OCI-LY7 (cell line): ENCODE data around the gene SYTL5. TPM values are rescaled to one million over a fixed set of nuclear protein-coding genes. Genes with fewer than 3 reads are reported as not detected.

Experiments used
- BruUV-seq: library from RNA; stranded (reverse); fragments of 400-500 nt; replicated peaks from 2 replicates; lab custom pipeline; 2021; lab: Mats Ljungman, UMichigan
- CTCF ChIA-PET: fragments of 300-600 bp; sonication (Branson Sonifier 250); formaldehyde crosslinking; loops from one replicate; lab custom pipeline; 2022; ENCODE audit warnings: antibody characterized with exemption; ENCODE audit not compliant: unreplicated experiment; lab: Charles Lee
- POLR2A ChIA-PET: fragments of 300-600 bp; sonication (Branson Sonifier 250); formaldehyde crosslinking; loops from one replicate; lab custom pipeline; 2022; ENCODE audit warnings: antibody characterized with exemption; lab: Charles Lee
- DNase-seq: peaks from one replicate; pipeline ENCODE4 v3.0.0-alpha.2; 2015; ENCODE audit warnings: low spot score
- H2AFZ ChIP-seq: fragments of 200-600 bp; sonication (generic), shearing (Covaris generic); 2 replicates; pipeline ENCODE4 v1.6.1; 2014; ENCODE audit warnings: mild to moderate bottlenecking, antibody characterized with exemption, low read length, moderate library complexity
- H3K27ac ChIP-seq: fragments of 200-600 bp; sonication (generic); 2 replicates; pipeline ENCODE4 v1.5.1; 2014; ENCODE audit warnings: mixed run types, low read depth, mild to moderate bottlenecking, moderate library complexity, low read length, inconsistent platforms; ENCODE audit not compliant: poor library complexity, severe bottlenecking
- H3K36me3 ChIP-seq: fragments of 200-600 bp; sonication (generic); 2 replicates; pipeline ENCODE4 v1.6.1; 2014; ENCODE audit warnings: mild to moderate bottlenecking, antibody characterized with exemption, low read length, moderate library complexity, mixed read lengths; ENCODE audit not compliant: insufficient read depth
- H3K4me1 ChIP-seq: fragments of 200-600 bp; sonication (generic); 2 replicates; pipeline ENCODE4 v1.5.1; 2014; ENCODE audit warnings: mild to moderate bottlenecking, low read length; ENCODE audit not compliant: insufficient read depth, poor library complexity, severe bottlenecking
- H3K4me2 ChIP-seq: fragments of 200-600 bp; sonication (generic); 2 replicates; pipeline ENCODE4 v1.6.1; 2014; ENCODE audit warnings: mild to moderate bottlenecking, low read length
- H3K4me3 ChIP-seq: fragments of 200-600 bp; sonication (generic); 2 replicates; pipeline ENCODE4 v1.5.1; 2014; ENCODE audit warnings: mild to moderate bottlenecking, low read depth, low read length; ENCODE audit not compliant: poor library complexity, severe bottlenecking
- H3K79me2 ChIP-seq: fragments of 200-600 bp; sonication (generic); 2 replicates; pipeline ENCODE4 v1.6.1; 2016; ENCODE audit warnings: low read depth, mild to moderate bottlenecking, low read length, moderate library complexity, mixed read lengths; ENCODE audit not compliant: insufficient read depth
- H3K9me2 ChIP-seq: fragments of 200-600 bp; sonication (generic); 2 replicates; pipeline ENCODE4 v1.6.1; 2016; ENCODE audit warnings: mild to moderate bottlenecking, low read length, mixed read lengths; ENCODE audit not compliant: insufficient read depth
- H3K9me3 ChIP-seq: fragments of 200-600 bp; sonication (generic); 2 replicates; pipeline ENCODE4 v1.6.1; 2014; ENCODE audit warnings: mild to moderate bottlenecking, mixed run types, low read length, mixed read lengths
- H4K20me1 ChIP-seq: fragments of 200-600 bp; sonication (generic); 2 replicates; pipeline ENCODE4 v1.6.1; 2014; ENCODE audit warnings: mild to moderate bottlenecking, antibody characterized with exemption, low read length, moderate library complexity, mixed read lengths; ENCODE audit not compliant: insufficient read depth
- EZH2phosphoT487 ChIP-seq: fragments of 200-600 bp; sonication (generic); IDR thresholded peaks from 2 replicates; pipeline ENCODE4 v1.6.1; 2018; ENCODE audit warnings: low read depth, borderline replicate concordance, mild to moderate bottlenecking, mixed run types, antibody characterized with exemption, low read length, moderate library complexity, mixed read lengths
- intact Hi-C: fragments of 100-400 bp; cut with micrococcal nuclease; formaldehyde crosslinking; loops from one replicate; pipeline ENCODE4 v1.10.0; 2022; ENCODE audit not compliant: unreplicated experiment
- total RNA-seq, 2 experiments: library from RNA; depleted of rRNA in 1 of 2; stranded (reverse); fragments of >200 nt in 1 of 2; shearing (Covaris generic) in 1 of 2; gene quantifications; 2 replicates each; pipeline ENCODE4 v1.2.3, GENCODE V29; 2014 to 2022
- TF ChIP-seq, protein P1 (sequence below): fragments of 200-600 bp; sonication (generic); conservative IDR thresholded peaks from 2 replicates; pipeline ENCODE4 v1.5.1; 2014; ENCODE audit warnings: mild to moderate bottlenecking, antibody characterized with exemption, low read length, moderate library complexity, mixed read lengths

The SYTL5 gene
- total RNA-seq, 2 experiments from 2014 or later = not detected

DNA sequence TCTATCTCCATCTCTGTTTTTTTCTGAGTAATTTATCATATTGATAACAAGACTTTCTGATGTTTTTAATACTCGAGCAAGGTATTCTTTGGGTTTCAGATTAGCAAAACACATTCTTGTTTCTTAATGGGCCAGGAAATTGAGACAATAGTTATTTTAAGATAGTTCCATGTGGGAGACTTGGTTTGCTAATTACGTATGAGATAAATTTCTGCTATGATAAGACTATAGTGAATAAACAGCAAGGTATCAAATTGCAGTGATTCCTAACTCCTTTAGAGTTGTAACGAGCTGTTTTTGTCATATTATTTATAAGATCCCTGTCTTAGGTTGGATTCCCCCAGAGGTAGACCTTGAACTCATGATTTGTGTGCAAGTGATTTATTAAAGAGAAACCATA is 38.3 kb downstream of the SYTL5 start:
- H2AFZ ChIP-seq = no peak overlapping the region
- no peaks in the 10 kb centered on the region for H3K36me3 ChIP-seq
- TF ChIP-seq, protein P1, sequence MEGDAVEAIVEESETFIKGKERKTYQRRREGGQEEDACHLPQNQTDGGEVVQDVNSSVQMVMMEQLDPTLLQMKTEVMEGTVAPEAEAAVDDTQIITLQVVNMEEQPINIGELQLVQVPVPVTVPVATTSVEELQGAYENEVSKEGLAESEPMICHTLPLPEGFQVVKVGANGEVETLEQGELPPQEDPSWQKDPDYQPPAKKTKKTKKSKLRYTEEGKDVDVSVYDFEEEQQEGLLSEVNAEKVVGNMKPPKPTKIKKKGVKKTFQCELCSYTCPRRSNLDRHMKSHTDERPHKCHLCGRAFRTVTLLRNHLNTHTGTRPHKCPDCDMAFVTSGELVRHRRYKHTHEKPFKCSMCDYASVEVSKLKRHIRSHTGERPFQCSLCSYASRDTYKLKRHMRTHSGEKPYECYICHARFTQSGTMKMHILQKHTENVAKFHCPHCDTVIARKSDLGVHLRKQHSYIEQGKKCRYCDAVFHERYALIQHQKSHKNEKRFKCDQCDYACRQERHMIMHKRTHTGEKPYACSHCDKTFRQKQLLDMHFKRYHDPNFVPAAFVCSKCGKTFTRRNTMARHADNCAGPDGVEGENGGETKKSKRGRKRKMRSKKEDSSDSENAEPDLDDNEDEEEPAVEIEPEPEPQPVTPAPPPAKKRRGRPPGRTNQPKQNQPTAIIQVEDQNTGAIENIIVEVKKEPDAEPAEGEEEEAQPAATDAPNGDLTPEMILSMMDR = no peak
- no peak for TF ChIP-seq EZH2phosphoT487
- ChIA-PET CTCF (no interaction called here), POLR2A (no interaction called here)
- no peak for DNase-seq
- H3K27ac ChIP-seq = no peak overlapping the region
- H3K4me1 ChIP-seq = no peaks in the 10 kb centered on the region
- no peaks in the 10 kb centered on the region for H4K20me1 ChIP-seq
- H3K4me2 ChIP-seq = no peak overlapping the region
- intact Hi-C loops = no loop called here
- no peaks in the 10 kb centered on the region for H3K9me3 ChIP-seq
- H3K4me3 ChIP-seq = no peak overlapping the region
- no TSS peak for BruUV-seq
- H3K79me2 ChIP-seq = no peaks in the 10 kb centered on the region
- no peaks in the 10 kb centered on the region for H3K9me2 ChIP-seq

DNA sequence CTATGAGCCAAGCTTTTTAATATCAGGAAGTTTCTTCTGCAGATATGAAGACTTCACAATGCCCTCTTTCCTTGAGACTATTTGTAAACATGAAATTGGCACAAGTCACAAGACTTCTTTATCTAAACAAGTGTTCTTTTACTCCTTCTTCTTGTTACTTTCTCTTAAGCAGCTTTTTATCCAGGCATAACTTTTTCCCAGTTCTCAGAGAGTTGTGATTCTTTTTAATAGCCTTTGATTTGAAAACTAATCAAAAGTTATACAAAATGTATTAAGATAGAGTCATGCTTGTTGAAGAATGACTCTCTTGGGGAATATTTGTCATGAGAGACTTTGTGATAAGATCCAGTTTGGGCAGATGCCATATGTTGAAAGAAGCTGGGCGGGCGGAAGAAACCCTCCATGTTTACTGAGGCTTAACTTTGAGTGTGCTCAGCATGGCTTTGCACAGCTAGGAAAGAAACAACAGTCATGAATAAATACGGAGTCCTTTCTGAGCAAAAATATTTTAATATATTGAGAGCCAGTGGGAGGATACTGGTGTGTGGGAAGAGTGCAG is 39.3 kb downstream of the SYTL5 start:
- BruUV-seq = no TSS peak
- CTCF ChIA-PET = no interaction called here
- no peak for DNase-seq

DNA sequence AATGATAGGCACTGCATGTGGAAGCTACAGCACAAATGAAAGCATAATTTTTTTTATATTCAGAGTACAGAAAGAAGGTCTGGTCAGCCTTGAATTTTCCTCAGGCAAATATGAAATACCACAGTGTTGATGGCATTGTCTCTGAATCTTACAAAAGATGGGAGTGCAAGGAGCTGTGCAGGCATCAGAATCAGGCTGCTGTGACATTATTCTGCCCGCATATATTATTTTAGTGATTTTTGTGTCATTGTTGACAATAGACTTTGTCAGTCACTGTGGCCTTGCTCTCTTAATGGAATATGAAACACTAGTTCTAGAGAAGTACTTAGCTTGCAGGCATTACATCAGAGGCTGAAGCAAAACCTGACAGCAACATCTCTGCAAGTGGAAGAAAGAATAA is 42.5 kb downstream of the SYTL5 start:
- Histone ChIP-seq H3K4me1 (no peaks in the 10 kb centered on the region), H3K9me3 (no peaks in the 10 kb centered on the region), H3K36me3 (no peaks in the 10 kb centered on the region), H3K9me2 (no peaks in the 10 kb centered on the region), H3K79me2 (no peaks in the 10 kb centered on the region), H3K27ac (no peak overlapping the region), H2AFZ (no peak overlapping the region), H3K4me3 (no peak overlapping the region), H3K4me2 (no peak overlapping the region), H4K20me1 (no peaks in the 10 kb centered on the region)
- BruUV-seq = no TSS peak
- ChIA-PET POLR2A (no interaction called here), CTCF (no interaction called here)
- intact Hi-C loops = no loop called here
- DNase-seq = no peak
- no peak for TF ChIP-seq EZH2phosphoT487
- TF ChIP-seq, protein P1 = no peak

More for the DNA sequence above, 39.3 kb downstream of the SYTL5 start:
- H3K27ac ChIP-seq = no peak overlapping the region
- H3K4me3 ChIP-seq = no peak overlapping the region
- H4K20me1 ChIP-seq = no peaks in the 10 kb centered on the region
- no peaks in the 10 kb centered on the region for H3K36me3 ChIP-seq
- no peak overlapping the region for H3K4me2 ChIP-seq
- H3K79me2 ChIP-seq = no peaks in the 10 kb centered on the region
- no peak for TF ChIP-seq EZH2phosphoT487
- TF ChIP-seq, protein P1 = no peak
- intact Hi-C loops = no loop called here
- no peaks in the 10 kb centered on the region for H3K9me3 ChIP-seq
- H3K4me1 ChIP-seq = no peaks in the 10 kb centered on the region
- POLR2A ChIA-PET = no interaction called here
- H3K9me2 ChIP-seq = no peaks in the 10 kb centered on the region
- no peak overlapping the region for H2AFZ ChIP-seq
